WTC11 (cell line): ENCODE measurements around the gene USF1. TPM values are rescaled to one million over a fixed set of nuclear protein-coding genes. Genes with fewer than 3 reads are reported as not detected.

ENCODE experiments used
- ATAC-seq: fragments of 200-7000 bp; cut with Tn5 transposase; 2 replicates; pipeline ENCODE4 v1.10.0; 2021; ENCODE audit warnings: mild to moderate bottlenecking, moderate library complexity
- CTCF ChIA-PET: fragments of 300-600 bp; sonication (Branson Sonifier 250); formaldehyde crosslinking; loops from one replicate; lab custom pipeline; 2021; ENCODE audit warnings: antibody characterized with exemption; lab: Charles Lee
- POLR2A ChIA-PET: fragments of 350-600 bp; sonication (Branson Sonifier 250); formaldehyde crosslinking; loops from one replicate; lab custom pipeline; 2021; ENCODE audit warnings: antibody characterized with exemption; lab: Charles Lee
- DNase-seq: peaks from one replicate; pipeline ENCODE4 v3.0.0; 2021; ENCODE audit warnings: low spot score
- H3K27ac Mint-ChIP-seq: 2 replicates; pipeline ENCODE4 v1.8.0; 2021; ENCODE audit warnings: mixed read lengths
- H3K27me3 Mint-ChIP-seq: 2 replicates; pipeline ENCODE4 v1.8.0; 2021; ENCODE audit warnings: low read depth, mild to moderate bottlenecking, moderate library complexity, mixed read lengths
- H3K36me3 Mint-ChIP-seq: 2 replicates; pipeline ENCODE4 v1.8.0; 2021; ENCODE audit warnings: mixed read lengths
- H3K4me1 Mint-ChIP-seq: 2 replicates; pipeline ENCODE4 v1.8.0; 2022; ENCODE audit warnings: mixed read lengths
- H3K4me3 Mint-ChIP-seq: 2 replicates; pipeline ENCODE4 v1.8.0; 2021; ENCODE audit warnings: mild to moderate bottlenecking, moderate library complexity, mixed read lengths
- H3K9me3 Mint-ChIP-seq: 2 replicates; pipeline ENCODE4 v1.8.0; 2021; ENCODE audit warnings: mixed read lengths
- ATF6 ChIP-seq: sonication (generic); formaldehyde crosslinking; IDR thresholded peaks from 2 replicates; pipeline ENCODE4 v1.8.1; 2023; ENCODE audit warnings: mild to moderate bottlenecking, missing genetic modification reagents
- CBFB ChIP-seq: sonication (generic); formaldehyde crosslinking; IDR thresholded peaks from 2 replicates; pipeline ENCODE4 v1.8.1; 2022; ENCODE audit warnings: mild to moderate bottlenecking, low read depth, missing genetic modification reagents
- CTCF ChIP-seq: fragments of 200-600 bp; IDR thresholded peaks from 2 replicates; pipeline ENCODE4 v1.8.0; 2022; ENCODE audit warnings: antibody characterized with exemption
- E2F1 ChIP-seq: sonication (generic); formaldehyde crosslinking; IDR thresholded peaks from 2 replicates; pipeline ENCODE4 v1.8.0; 2022; ENCODE audit warnings: mild to moderate bottlenecking, missing genetic modification reagents
- GABPB1 ChIP-seq: sonication (generic); formaldehyde crosslinking; IDR thresholded peaks from 2 replicates; pipeline ENCODE4 v1.8.1; 2023; ENCODE audit warnings: mild to moderate bottlenecking, missing genetic modification reagents
- HMGXB4 ChIP-seq: sonication (generic); formaldehyde crosslinking; IDR thresholded peaks from 2 replicates; pipeline ENCODE4 v1.8.1; 2023; ENCODE audit warnings: mild to moderate bottlenecking, moderate library complexity, missing genetic modification reagents
- IRF2 ChIP-seq: sonication (generic); formaldehyde crosslinking; IDR thresholded peaks from 2 replicates; pipeline ENCODE4 v1.8.0; 2022; ENCODE audit warnings: low read depth, missing genetic modification reagents, borderline replicate concordance
- JAZF1 ChIP-seq: fragments of 250-450 bp; sonication (Bioruptor Pico); IDR thresholded peaks from 2 replicates; pipeline ENCODE4 v1.9.0; 2021; ENCODE audit warnings: moderate library complexity, mild to moderate bottlenecking, inconsistent platforms
- NFE2L1 ChIP-seq: sonication (generic); formaldehyde crosslinking; IDR thresholded peaks from 2 replicates; pipeline ENCODE4 v1.8.1; 2023; ENCODE audit warnings: missing genetic modification reagents
- PRRX2 ChIP-seq: fragments of 250-450 bp; sonication (Bioruptor Pico); IDR thresholded peaks from 2 replicates; pipeline ENCODE4 v1.8.0; 2021; ENCODE audit warnings: mild to moderate bottlenecking
- USF1 ChIP-seq: sonication (generic); formaldehyde crosslinking; IDR thresholded peaks from 2 replicates; pipeline ENCODE4 v1.8.0; 2022; ENCODE audit warnings: mild to moderate bottlenecking, missing genetic modification reagents
- ZNF138 ChIP-seq: sonication (generic); formaldehyde crosslinking; conservative IDR thresholded peaks from 2 replicates; pipeline ENCODE4 v1.8.1; 2022; ENCODE audit warnings: mild to moderate bottlenecking, moderate library complexity, missing genetic modification reagents
- ZNF416 ChIP-seq: fragments of 250-450 bp; sonication (Bioruptor Pico); IDR thresholded peaks from 2 replicates; pipeline ENCODE4 v1.9.0; 2021; ENCODE audit warnings: mild to moderate bottlenecking, inconsistent platforms
- ZNF532 ChIP-seq: fragments of 250-450 bp; sonication (Bioruptor Pico); IDR thresholded peaks from 2 replicates; pipeline ENCODE4 v1.9.0; 2021; ENCODE audit warnings: mild to moderate bottlenecking, borderline replicate concordance
- total RNA-seq: library from RNA; stranded (reverse); gene quantifications from 3 replicates; pipeline ENCODE4 v1.2.3, GENCODE V29; 2021

Gene USF1
- total RNA-seq, 1 experiment from 2014 or later: 65.6 TPM

GRCh38 chr1:161092621-161093028 is 46.8 kb upstream of the USF1 start:
- DNase-seq (no peak), ATAC-seq (no peak)
- no peaks in the 10 kb centered on the region for H3K9me3 Mint-ChIP-seq
- TF ChIP-seq IRF2 (CRISPR knock-in tag): no peak
- TF ChIP-seq ZNF138 (CRISPR knock-in tag): no peak
- no peak for TF ChIP-seq E2F1
- no peak for TF ChIP-seq NFE2L1
- no peak for TF ChIP-seq CTCF
- TF ChIP-seq HMGXB4: no peak
- TF ChIP-seq PRRX2 (CRISPR knock-in tag): no peak
- TF ChIP-seq ATF6: no peak
- TF ChIP-seq JAZF1 (CRISPR knock-in tag): no peak
- TF ChIP-seq ZNF416 (CRISPR knock-in tag): no peak
- TF ChIP-seq USF1 (CRISPR knock-in tag): no peak
- no peak for TF ChIP-seq ZNF532 (CRISPR knock-in tag)
- no peak for TF ChIP-seq CBFB (CRISPR knock-in tag)
- no peak for TF ChIP-seq GABPB1 (CRISPR knock-in tag)
- H3K27ac Mint-ChIP-seq: no peak overlapping the region
- peaks cover 6% of the 10 kb centered on the region; the same call in 1 of the 2 replicates for H3K27me3 Mint-ChIP-seq
- CTCF ChIA-PET: no interaction called here
- no peaks in the 10 kb centered on the region for H3K36me3 Mint-ChIP-seq
- peaks cover 6% of the 10 kb centered on the region for H3K4me1 Mint-ChIP-seq
- POLR2A ChIA-PET: interaction anchor here (0.6 to 0.8 kb wide), 2 partner anchors 101 to 697 kb away, joined by 3 to 7 read pairs; no protein-coding TSS in a partner anchor
- no peak overlapping the region for H3K4me3 Mint-ChIP-seq
